Calu3 (cell line): ENCODE measurements around the gene ZCCHC4. TPM values are rescaled to one million over a fixed set of nuclear protein-coding genes. Genes with fewer than 3 reads are reported as not detected.

Source experiments
- BruUV-seq: library from RNA; stranded (reverse); fragments of 400-500 nt; replicated peaks from 2 replicates; lab custom pipeline; 2021; lab: Mats Ljungman, UMichigan
- CTCF ChIA-PET: fragments of 300-600 bp; sonication (Branson Sonifier 250); formaldehyde crosslinking; loops from one replicate; lab custom pipeline; 2022; ENCODE audit warnings: antibody characterized with exemption; lab: Charles Lee
- DNase-seq: peaks from one replicate; pipeline ENCODE4 v3.0.0; 2022
- H3K27ac Mint-ChIP-seq: one replicate; pipeline ENCODE4 v1.8.0; 2022; ENCODE audit warnings: mixed read lengths; ENCODE audit not compliant: unreplicated experiment
- H3K27me3 Mint-ChIP-seq: one replicate; pipeline ENCODE4 v1.8.0; 2022; ENCODE audit warnings: mixed read lengths; ENCODE audit not compliant: unreplicated experiment
- H3K36me3 Mint-ChIP-seq: one replicate; pipeline ENCODE4 v1.8.0; 2022; ENCODE audit warnings: mild to moderate bottlenecking, moderate library complexity, mixed read lengths; ENCODE audit not compliant: insufficient read depth, unreplicated experiment
- H3K4me1 Mint-ChIP-seq: one replicate; pipeline ENCODE4 v1.8.0; 2022; ENCODE audit warnings: mild to moderate bottlenecking, low read depth, mixed read lengths; ENCODE audit not compliant: unreplicated experiment
- H3K4me3 Mint-ChIP-seq: one replicate; pipeline ENCODE4 v1.8.0; 2022; ENCODE audit warnings: mild to moderate bottlenecking, low read depth, moderate library complexity, mixed read lengths; ENCODE audit not compliant: unreplicated experiment
- H3K9me3 Mint-ChIP-seq: one replicate; pipeline ENCODE4 v1.8.0; 2022; ENCODE audit warnings: low read depth, mixed read lengths; ENCODE audit not compliant: unreplicated experiment
- intact Hi-C: fragments of 100-400 bp; cut with micrococcal nuclease; formaldehyde crosslinking; loops from one replicate; pipeline ENCODE4 v1.10.0; 2022; ENCODE audit not compliant: unreplicated experiment
- total RNA-seq: library from RNA; stranded (reverse); gene quantifications from 2 replicates; pipeline ENCODE4 v1.2.3, GENCODE V29; 2022
- TF ChIP-seq, protein P1 (sequence below): fragments of 200-600 bp; IDR thresholded peaks from one replicate; pipeline ENCODE4 v1.8.0; 2022; ENCODE audit warnings: antibody characterized with exemption; ENCODE audit not compliant: unreplicated experiment

Gene ZCCHC4
- total RNA-seq, 1 experiment from 2014 or later = 10.1 TPM

DNA sequence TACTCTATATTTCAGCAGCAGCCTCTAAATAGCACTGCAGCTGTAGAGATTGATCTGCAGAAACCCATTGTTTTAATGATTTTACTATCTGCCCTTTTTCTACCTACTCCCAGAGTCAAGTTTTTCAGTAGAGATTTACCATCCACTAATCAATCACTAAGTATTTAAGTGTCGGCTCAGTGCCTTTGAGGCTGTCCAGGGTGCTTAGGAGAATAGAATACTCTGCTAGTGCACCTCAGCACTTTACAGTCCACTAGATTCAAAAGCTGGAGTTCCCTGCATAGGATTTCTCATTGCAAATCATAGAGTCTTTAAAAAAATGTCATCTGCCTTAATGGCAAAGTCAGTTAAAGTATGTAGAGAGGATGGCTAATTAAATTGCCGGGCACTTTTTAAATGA lies 34.9 kb downstream of the ZCCHC4 start:
- Mint-ChIP-seq H3K4me3 (no peak overlapping the region), H3K9me3 (no peaks in the 10 kb centered on the region), H3K27me3 (no peaks in the 10 kb centered on the region), H3K36me3 (no peaks in the 10 kb centered on the region), H3K4me1 (no peaks in the 10 kb centered on the region), H3K27ac (no peak overlapping the region)
- CTCF ChIA-PET = no interaction called here
- no TSS peak for BruUV-seq
- intact Hi-C loops = no loop called here
- TF ChIP-seq, protein P1, sequence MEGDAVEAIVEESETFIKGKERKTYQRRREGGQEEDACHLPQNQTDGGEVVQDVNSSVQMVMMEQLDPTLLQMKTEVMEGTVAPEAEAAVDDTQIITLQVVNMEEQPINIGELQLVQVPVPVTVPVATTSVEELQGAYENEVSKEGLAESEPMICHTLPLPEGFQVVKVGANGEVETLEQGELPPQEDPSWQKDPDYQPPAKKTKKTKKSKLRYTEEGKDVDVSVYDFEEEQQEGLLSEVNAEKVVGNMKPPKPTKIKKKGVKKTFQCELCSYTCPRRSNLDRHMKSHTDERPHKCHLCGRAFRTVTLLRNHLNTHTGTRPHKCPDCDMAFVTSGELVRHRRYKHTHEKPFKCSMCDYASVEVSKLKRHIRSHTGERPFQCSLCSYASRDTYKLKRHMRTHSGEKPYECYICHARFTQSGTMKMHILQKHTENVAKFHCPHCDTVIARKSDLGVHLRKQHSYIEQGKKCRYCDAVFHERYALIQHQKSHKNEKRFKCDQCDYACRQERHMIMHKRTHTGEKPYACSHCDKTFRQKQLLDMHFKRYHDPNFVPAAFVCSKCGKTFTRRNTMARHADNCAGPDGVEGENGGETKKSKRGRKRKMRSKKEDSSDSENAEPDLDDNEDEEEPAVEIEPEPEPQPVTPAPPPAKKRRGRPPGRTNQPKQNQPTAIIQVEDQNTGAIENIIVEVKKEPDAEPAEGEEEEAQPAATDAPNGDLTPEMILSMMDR = no peak
- DNase-seq = no peak

DNA sequence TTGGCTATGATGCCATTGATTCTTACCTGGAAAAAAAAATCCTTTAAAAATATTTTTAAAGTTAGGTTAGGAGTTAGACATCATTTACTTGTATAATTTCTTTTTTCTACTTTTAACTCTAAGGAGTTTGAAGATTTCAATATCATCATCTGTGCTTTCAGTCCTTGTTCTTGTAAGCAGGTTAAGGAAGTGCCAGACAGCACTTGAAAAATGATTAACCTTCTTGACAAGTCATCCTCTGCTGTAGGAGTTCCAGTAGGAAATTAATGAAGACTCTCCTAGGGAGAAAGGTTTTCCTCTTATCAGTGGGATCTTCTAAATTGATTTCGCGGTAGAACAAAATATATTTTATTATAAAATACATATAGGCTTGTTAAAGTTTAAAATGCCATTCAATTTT lies 35.4 kb downstream of the ZCCHC4 start:
- TF ChIP-seq, protein P1 = no peak
- no peak for DNase-seq
- no peak overlapping the region for H3K27ac Mint-ChIP-seq
- no TSS peak for BruUV-seq
- intact Hi-C loops = no loop called here
- no peaks in the 10 kb centered on the region for H3K4me1 Mint-ChIP-seq
- CTCF ChIA-PET = no interaction called here
- H3K4me3 Mint-ChIP-seq = no peak overlapping the region
- no peaks in the 10 kb centered on the region for H3K36me3 Mint-ChIP-seq
- H3K9me3 Mint-ChIP-seq = no peaks in the 10 kb centered on the region
- H3K27me3 Mint-ChIP-seq = no peaks in the 10 kb centered on the region

DNA sequence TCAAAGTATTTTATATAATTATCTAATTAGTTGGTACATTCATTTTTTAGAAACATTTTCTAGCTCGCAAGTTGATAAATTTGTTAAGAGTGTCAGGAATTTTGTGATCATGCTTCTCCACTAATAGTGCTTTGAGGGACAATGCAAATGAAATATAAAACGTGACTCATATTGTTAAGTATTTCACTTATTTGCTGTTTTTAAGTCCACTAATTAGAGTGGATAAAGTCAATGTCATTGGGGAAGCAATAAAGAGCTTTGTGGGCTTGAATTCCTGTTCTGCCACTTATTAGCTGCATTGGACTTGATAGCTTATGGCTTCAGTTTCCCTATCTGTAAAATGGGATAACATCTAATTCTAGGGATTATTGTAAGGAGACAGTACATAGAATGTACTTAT lies 38.0 kb downstream of the ZCCHC4 start:
- no peaks in the 10 kb centered on the region for H3K27me3 Mint-ChIP-seq
- no TSS peak for BruUV-seq
- H3K36me3 Mint-ChIP-seq = no peaks in the 10 kb centered on the region
- DNase-seq = no peak
- H3K27ac Mint-ChIP-seq = no peak overlapping the region
- H3K9me3 Mint-ChIP-seq = no peaks in the 10 kb centered on the region
- TF ChIP-seq, protein P1 = no peak
- intact Hi-C loops = no loop called here
- H3K4me1 Mint-ChIP-seq = no peaks in the 10 kb centered on the region
- CTCF ChIA-PET = interaction anchor here (0.6 kb wide), 1 partner anchor 601 kb away, joined by 10 read pairs; no protein-coding TSS in a partner anchor
- H3K4me3 Mint-ChIP-seq = no peak overlapping the region

DNA sequence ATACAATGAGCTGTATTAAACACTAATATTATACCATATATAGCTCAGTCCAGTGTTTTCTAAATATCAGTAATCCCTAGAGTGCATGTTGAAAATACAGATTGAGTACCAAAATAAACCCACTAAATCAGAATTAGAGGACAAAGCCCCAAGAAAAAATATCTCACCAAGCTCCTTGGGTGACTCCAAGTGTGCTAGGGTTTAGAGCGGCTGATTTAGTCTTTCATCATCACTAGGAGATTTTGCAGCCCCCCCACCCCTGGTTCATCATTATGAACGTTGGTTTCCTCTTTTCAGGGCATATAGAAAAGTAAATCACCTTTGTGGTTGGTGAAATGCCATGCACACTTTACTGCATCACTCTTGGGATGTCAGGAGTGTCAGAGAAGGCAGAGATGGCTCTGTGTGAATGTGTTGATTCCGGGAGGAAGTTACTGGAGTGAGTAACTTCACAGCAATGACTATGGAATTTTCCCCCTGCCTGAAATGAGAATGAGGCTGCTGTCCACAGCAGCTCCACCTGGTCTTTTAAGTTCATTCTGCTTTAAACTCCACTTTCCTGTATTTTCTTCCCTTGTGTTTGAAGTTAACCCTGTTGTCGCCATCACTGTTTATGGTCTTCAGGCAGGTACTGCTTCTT lies 39.3 kb downstream of the ZCCHC4 start:
- no peaks in the 10 kb centered on the region for H3K9me3 Mint-ChIP-seq
- CTCF ChIA-PET = interaction anchor here (0.7 kb wide), 1 partner anchor 66 kb away, joined by 3 read pairs; no protein-coding TSS in a partner anchor
- DNase-seq = no peak
- no peaks in the 10 kb centered on the region for H3K27me3 Mint-ChIP-seq
- no peaks in the 10 kb centered on the region for H3K4me1 Mint-ChIP-seq
- no TSS peak for BruUV-seq
- no peaks in the 10 kb centered on the region for H3K36me3 Mint-ChIP-seq
- intact Hi-C loops = no loop called here
- TF ChIP-seq, protein P1 = no peak
- H3K4me3 Mint-ChIP-seq = no peak overlapping the region
- no peak overlapping the region for H3K27ac Mint-ChIP-seq
